Activated CD4-positive, alpha-beta T cell treated with anti-CD3 and anti-CD28 coated beads for 24 hours (primary cell): Measurements from ENCODE around the gene RPP14.
A peak's percentile ranks its signal among the peaks of the same experiment; 100 is the strongest.
"Not testable (repeated sequence)": the region's sequence is repeated elsewhere in the genome, so short reads cannot be mapped to it uniquely, and the experiment has no call there.

Experiments
- DNase-seq, 2 donors: peaks; one replicate each; pipeline ENCODE4 v3.0.0-alpha.2; 2020; ENCODE audit warnings: low read depth in 2 of 2

The RPP14 gene

GRCh38 chr3:58331593-58332152 lies 25.6 kb downstream of the RPP14 start:
- DNase-seq: no peak

GRCh38 chr3:58332575-58333188 lies 26.6 kb downstream of the RPP14 start, which contains the start of gene PXK:
TSS of gene PXK (plus strand) at chr3:58332892. CDS start at chr3:58332989, 97 bp downstream.
- peak; percentile 60 for DNase-seq

- peak in 1 of 2 donors; percentile 21 for DNase-seq
Measured at GRCh38 chr3:58333206-58334012, 27.4 kb downstream of the RPP14 start.

- no peak for DNase-seq
Measured at GRCh38 chr3:58334013-58334321, 27.9 kb downstream of the RPP14 start.

GRCh38 chr3:58334506-58334884 lies 28.4 kb downstream of the RPP14 start:
- DNase-seq: no peak

GRCh38 chr3:58335652-58335947 lies 29.6 kb downstream of the RPP14 start:
- DNase-seq: no peak

GRCh38 chr3:58336135-58336882 lies 30.3 kb downstream of the RPP14 start:
- no peak for DNase-seq

GRCh38 chr3:58337190-58337589 lies 31.1 kb downstream of the RPP14 start:
- DNase-seq: no peak

- DNase-seq: not testable (repeated sequence)
Measured at GRCh38 chr3:58339146-58339545, 33.1 kb downstream of the RPP14 start.

GRCh38 chr3:58340594-58341244 lies 34.7 kb downstream of the RPP14 start:
- no peak for DNase-seq

GRCh38 chr3:58341376-58341775 lies 35.3 kb downstream of the RPP14 start:
- no peak for DNase-seq

GRCh38 chr3:58342676-58343075 lies 36.6 kb downstream of the RPP14 start:
- DNase-seq: no peak

- DNase-seq: no peak
Measured at GRCh38 chr3:58345457-58345856, 39.4 kb downstream of the RPP14 start.

- no peak for DNase-seq
Measured at GRCh38 chr3:58346368-58346767, 40.3 kb downstream of the RPP14 start.

GRCh38 chr3:58347984-58348383 lies 41.9 kb downstream of the RPP14 start:
- DNase-seq: no peak

GRCh38 chr3:58349792-58350626 lies 44.0 kb downstream of the RPP14 start:
- no peak for DNase-seq

- no peak for DNase-seq
Measured at GRCh38 chr3:58350627-58351013, 44.6 kb downstream of the RPP14 start.

- no peak for DNase-seq
Measured at GRCh38 chr3:58351920-58352319, 45.9 kb downstream of the RPP14 start.

GRCh38 chr3:58352626-58353025 lies 46.6 kb downstream of the RPP14 start:
- no peak for DNase-seq

GRCh38 chr3:58353722-58354553 lies 47.9 kb downstream of the RPP14 start:
- no peak for DNase-seq
